B cell (primary cell): ENCODE results near the gene LRRC45.

Experiments used
- CTCF ChIP-seq: fragments of 200-600 bp; IDR thresholded peaks from one replicate; pipeline ENCODE4 v1.8.0; 2022; ENCODE audit warnings: antibody characterized with exemption, mild to moderate bottlenecking
- EZH2 ChIP-seq: IDR thresholded peaks from 2 replicates; pipeline ENCODE4 v1.6.1; 2012; ENCODE audit warnings: borderline replicate concordance, low read depth, mild to moderate bottlenecking, moderate library complexity, low read length; ENCODE audit not compliant: insufficient read depth, poor library complexity, severe bottlenecking

DNA sequence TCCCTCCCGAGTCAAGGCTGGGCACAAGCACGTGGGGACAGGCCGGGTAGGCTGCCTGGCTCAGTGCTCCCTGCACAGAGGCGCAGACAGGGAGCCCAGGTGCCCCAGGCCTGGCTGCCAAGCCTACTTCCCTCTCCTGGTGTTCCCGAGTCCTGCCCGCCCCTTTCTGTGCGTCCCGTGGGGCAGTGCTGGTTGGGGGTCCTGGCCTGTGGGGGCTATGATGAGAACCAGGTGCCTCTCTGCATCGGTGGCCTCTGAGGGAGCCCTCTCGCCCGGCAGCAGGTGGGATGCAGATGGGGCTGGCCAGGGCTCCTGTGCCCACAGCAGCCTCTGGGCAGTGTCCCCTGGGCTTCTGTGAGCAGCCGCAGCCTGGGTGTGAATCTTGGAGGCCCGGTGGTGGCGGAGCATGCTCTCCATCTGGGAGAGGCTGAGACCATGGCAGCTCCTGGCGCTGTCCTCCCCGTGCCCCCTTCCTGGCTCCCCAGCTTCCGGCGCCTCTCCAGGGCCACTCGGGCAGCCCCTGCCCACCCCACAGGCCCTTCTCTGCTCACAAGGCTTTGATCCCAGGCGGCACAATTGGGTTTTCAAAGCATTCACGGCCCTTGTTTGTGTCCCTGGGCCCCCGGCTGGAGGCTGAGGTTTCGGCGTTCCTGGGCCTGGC, 7.7 kb upstream of the LRRC45 start:
- TF ChIP-seq CTCF (no peak), EZH2 (no peak)
